ENCODE results near the gene ENTHD1.

Gene ENTHD1

DNA sequence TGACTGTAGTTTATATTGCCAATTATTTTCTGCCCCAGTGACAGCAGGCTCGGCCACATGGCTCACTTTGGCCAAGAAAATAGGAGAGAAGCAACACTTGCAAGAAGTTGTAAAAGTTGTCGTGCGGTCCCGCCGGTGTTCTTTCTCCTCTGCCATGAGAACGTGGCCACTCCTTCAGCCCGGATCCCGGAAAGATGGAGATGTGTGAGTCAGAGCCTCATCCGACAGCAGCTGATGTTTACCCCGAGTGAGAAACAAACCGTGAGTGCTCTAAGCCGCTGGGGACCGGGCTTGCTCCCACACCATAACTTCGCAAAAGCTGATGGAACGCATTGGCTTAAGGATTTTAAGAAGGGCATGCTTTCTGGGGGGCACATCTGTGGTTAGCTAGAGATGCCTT is 166.0 kb downstream of the ENTHD1 start:
- in situ Hi-C loops (cut with MboI; ENCODE audit: low pct_unique_long_range_greater_than_20kb, low sequenced_read_pairs): no loop called here
- no peak for DNase-seq

DNA sequence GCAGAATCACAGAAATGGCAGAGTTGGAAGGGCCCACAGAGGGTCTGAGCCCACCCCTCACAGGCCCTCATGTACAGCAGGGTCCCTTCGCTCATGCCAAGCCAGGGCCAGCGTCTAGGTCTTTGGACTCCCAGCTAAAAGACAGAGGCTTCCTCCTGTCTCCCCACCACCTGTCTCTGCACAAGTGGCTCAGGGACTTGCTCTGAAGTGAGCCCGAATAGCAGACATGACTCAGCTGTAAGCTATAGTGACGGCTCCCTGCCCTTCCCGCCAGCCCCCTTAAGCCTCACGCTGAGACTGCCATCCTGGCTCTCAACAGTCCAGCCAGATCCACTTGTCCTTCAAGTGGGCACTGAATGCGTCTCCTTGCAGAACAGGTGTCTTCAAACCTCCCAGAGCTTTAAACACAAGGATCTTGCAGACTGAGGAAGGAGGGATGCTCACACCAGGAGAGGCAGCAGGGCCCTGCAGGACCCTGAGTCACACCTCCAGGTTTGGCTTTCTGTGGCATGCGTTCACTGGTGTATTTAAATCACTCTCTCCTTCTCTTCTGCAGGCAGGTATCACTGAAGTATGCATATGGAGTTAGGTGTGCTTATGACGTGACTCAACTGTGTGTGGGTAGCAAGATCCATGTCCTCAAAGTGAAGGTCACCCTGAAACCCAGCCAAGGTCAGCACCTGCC is 168.1 kb downstream of the ENTHD1 start:
- in situ Hi-C loops (cut with MboI; ENCODE audit: low pct_unique_long_range_greater_than_20kb, low sequenced_read_pairs): no loop called here
- DNase-seq: no peak

DNA sequence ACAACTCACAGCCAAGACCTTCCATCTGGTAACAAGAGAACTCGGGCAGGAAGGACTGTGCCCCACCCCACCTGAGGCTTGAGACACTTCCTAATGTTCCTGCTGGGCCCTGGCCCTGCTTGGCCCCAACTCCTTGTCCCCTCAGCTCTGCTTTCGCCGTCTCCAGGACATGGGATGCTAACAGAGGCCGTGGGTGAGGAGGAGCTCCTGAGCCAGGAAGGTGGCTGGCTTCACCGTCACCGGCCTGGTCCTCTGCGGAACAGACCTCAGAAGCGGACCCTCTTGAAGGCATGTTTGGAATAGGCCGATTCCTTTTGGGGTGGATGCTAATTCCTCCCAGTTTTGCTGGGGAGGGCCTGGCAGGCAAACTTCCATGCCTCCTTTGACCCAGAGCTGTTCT is 168.7 kb downstream of the ENTHD1 start:
- no peak for DNase-seq
- in situ Hi-C loops (cut with MboI; ENCODE audit: low pct_unique_long_range_greater_than_20kb, low sequenced_read_pairs): no loop called here

DNA sequence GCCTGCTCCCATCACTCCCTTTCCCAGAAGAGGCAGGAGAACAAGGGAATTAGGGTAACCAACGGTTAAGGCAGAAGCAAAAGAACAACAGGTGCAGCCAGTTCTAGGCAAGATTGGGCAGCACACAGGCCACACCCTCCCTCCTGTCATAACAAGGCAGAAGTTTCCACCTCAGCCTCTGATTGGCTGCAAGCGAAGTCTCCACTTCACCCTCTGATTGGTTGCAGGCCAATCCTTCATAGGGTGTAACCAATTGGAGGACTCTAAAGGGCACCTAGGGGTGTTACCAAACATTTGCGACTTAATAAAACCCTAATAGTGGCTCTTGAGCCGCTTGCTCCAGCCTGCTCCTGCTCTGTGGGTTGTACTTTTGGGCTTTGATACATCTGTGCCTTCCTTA is 169.2 kb downstream of the ENTHD1 start:
- DNase-seq: no peak

DNA sequence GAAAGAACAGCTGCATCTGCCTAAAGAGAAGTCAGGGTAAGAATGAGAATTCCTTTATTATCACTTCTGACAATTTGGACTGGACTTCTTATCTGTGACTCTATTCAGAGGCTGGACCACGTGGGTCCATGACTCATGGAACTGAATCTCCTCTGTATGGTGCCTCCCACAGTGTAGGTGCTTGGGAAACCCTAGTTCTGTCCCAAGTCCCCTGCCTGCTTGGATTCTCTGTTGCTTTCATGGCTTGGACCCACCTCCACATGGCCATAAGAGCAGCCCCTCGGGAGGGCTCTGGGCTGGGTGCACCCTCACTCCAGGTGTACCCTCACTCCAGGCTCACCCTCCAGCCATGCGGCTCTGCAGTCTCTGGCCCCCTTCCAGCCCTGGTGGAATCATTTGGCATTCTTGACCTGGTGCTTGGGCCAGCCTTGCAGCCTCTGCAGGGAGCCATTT is 169.6 kb downstream of the ENTHD1 start:
- DNase-seq: no peak
- in situ Hi-C loops (cut with MboI; ENCODE audit: low pct_unique_long_range_greater_than_20kb, low sequenced_read_pairs): no loop called here

More for the DNA sequence above, 169.2 kb downstream of the ENTHD1 start:
- in situ Hi-C loops (cut with MboI; ENCODE audit: low pct_unique_long_range_greater_than_20kb, low sequenced_read_pairs): no loop called here

DNA sequence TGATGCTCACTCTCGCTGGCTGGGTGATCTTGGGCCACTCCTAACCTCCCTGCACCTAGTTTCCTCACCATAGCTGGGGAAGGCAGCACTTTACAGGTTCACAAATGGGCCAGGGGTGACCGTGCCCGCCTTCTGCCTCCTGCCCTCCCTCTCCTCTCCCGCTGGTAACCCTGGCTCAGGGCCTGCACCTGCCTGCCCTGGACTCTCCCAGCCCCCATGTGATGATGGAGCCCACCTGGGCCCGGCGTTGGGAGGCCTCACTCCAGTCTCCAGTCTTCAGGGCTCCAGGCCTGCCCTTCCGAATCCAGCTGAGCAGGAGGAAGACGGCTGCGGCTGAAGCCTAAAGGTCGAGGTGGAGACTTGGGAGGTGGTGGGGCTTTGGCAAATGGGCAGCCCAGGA is 170.1 kb downstream of the ENTHD1 start:
- in situ Hi-C loops (cut with MboI; ENCODE audit: low pct_unique_long_range_greater_than_20kb, low sequenced_read_pairs): no loop called here

DNA sequence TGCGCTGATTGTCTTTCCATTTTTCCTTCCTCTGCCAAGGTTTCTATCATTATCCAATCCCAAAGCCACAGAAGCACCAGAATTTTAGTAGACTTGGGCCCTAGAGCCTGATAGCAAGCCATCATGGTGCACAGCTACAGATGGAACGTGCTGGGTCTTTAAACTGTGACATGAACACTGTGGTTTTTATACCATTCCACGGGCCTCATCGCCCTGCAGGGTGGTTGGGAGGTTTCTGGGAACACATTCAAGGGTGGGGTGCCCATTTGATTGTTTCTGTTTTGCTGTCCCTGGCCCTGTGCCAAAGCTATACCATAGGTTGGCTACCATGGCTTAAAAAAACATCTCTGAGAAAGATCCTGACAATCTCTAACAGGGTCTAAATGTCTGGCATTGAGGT is 171.1 kb downstream of the ENTHD1 start:
- DNase-seq: no peak
- in situ Hi-C loops (cut with MboI; ENCODE audit: low pct_unique_long_range_greater_than_20kb, low sequenced_read_pairs): no loop called here

More for the DNA sequence above, 170.1 kb downstream of the ENTHD1 start:
- no peak for DNase-seq

DNA sequence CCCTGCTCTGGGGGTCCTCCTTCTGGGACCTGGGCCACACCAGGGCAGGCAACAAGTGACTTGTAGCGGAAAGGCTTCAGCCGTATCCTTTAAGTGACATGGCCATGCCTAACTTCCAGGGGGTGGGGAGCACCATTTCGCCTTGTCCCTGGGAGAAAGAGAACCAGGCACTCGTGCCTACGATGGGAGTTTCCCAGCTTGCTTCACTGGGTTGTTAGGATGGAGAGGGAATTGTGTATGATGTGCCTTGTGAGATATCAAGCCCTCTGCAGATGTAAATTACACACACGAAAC is 171.6 kb downstream of the ENTHD1 start:
- in situ Hi-C loops (cut with MboI; ENCODE audit: low pct_unique_long_range_greater_than_20kb, low sequenced_read_pairs): no loop called here
- no peak for DNase-seq

DNA sequence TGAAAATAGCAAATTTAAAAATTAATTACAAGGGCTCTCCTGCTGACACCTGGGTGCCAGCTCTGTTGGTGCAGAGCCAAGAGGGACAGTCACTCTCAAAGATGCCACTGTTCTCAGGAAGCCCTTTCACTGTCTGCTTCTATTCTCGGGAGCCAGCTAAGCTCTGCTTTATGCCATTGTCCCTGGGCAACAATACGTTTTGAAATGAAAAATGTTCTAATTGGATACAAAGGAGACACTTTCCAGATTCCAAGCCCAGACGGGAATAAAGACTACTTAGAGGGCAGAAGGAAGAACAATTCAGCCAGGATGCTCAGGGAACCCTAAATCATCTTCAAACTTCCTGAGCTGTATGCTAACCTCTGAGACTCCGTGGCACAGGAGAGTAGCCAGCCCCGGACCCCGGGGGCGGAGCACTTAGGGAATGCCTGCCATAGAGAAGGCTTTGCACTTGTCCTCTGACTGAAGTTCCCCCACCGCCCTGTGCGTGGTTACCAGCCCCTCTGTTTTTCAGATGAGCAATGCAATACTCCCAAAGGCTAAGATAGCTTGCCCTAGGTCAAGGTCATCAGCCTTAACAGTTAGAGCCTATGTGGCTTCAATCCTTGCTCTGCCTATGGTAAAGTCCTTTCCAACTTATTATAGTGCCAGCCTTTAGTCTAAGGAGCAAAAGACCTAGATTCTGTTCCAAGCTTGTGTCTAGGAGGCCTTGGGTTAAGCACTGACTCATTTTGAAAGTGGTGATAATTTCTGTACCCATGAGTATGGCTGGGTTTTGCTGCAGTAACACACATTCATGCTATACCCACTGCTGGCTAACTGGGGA is 172.1 kb downstream of the ENTHD1 start:
- in situ Hi-C loops (cut with MboI; ENCODE audit: low pct_unique_long_range_greater_than_20kb, low sequenced_read_pairs): no loop called here

DNA sequence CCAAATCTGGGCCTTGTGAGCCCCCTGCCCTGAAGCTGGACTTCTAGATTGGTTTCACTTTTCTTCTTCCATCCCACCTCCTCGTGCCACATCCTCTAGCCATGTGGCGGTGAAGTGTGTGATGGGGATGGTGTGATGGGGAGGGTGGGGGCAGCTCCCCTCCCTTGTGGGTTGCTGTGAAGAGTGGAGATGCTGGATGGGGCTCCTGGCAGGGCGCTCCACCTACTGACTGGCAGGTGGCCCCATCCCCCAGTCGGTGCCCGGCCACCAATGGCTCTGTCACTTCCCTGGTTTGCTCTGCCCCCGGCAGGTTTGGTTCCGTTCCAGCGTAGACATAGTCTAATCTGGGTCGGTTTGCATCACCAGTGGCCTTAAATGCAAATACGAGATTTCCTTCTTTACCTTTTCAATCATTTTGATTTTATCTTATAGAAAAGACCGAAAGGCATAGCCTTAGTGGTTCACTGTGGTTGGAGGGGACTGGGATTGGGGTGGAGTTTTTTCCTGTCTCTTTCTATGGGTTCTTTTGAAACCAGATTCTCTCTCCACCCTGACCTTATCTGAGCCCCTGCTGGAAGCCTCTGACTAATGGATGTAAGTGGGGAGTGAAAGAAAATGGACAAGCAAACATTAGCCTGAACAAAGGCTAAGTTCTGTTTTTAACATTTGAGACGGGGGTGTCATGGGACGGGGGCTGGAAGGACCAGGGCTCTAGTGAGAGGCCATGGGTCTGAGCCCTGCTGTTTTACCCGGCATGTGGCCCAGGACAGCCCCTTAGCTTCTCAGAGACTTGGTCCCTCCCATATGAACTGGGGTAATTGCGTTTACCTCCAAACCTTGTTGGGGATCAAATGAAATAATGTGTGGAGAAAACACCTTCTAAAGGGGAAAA is 173.8 kb downstream of the ENTHD1 start:
- in situ Hi-C loops (cut with MboI; ENCODE audit: low pct_unique_long_range_greater_than_20kb, low sequenced_read_pairs): no loop called here
- no peak for DNase-seq

More for the DNA sequence above, 172.1 kb downstream of the ENTHD1 start:
- no peak for DNase-seq

DNA sequence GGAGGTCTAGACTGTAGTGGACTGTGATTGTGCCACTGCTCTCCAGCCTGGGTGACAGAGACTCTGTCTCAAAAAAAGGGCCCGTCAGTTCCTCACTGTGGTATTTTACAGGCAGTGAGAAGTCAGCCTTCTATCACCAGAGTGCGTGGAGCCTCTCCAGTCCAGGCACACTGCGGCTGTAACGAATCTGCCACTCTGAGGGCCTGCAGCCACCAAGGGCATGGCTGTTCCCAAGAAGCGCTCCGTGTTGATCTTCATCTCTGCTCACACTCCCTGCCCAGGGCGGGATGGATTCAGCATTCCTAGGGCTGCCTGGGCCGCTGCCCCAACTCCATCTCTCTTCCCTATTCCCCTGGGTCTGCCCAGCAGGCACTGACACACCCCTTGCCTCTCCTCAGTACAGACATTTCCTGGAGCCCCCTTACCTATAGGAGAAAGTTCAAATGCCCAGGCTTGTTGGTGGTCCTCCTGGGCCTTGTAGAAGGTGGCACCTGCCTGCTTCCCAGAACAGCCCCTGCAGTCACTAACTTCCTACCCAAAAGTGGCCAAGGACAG is 174.6 kb downstream of the ENTHD1 start:
- no peak for DNase-seq
- in situ Hi-C loops (cut with MboI; ENCODE audit: low pct_unique_long_range_greater_than_20kb, low sequenced_read_pairs): no loop called here

DNA sequence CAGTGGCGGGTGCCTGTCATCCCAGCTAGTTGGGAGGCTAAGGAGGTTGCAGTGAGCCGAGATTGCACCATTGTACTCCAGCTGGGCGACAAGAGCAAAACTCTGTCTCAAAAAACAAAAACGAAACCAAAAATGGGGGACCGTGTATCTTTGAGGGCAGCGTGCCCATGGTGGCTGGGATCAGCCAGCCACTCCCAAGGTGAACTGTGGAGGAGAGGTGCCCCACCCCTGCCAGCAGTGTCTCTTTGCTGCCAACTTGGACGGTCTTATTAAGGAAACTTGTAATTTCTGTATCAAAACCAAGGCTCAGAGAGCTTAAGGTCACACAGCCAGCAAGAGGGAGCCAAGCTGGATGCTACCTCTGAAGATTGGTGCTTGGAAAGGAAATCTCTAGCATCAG is 175.4 kb downstream of the ENTHD1 start:
- no peak for DNase-seq
- in situ Hi-C loops (cut with MboI; ENCODE audit: low pct_unique_long_range_greater_than_20kb, low sequenced_read_pairs): no loop called here

DNA sequence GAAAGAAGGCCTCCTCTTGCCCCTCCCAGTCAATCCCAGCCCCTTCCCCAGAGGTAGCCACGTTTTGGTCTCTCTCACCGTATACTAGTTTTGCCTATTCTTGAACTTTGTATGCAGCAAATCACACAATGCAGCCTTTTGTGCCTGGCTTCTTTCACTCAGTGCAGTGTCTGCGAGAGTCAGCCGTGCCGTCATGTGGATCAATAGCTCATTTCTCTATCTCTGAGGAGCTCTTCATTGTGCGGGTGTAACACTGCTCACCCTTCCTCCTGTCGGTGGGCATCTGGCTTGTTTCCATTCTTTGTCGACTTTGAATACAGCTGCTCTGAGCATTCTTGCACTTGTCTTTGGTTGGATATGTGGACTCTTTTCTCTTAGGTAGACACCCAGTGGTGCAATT is 176.5 kb downstream of the ENTHD1 start:
- no peak for DNase-seq
- in situ Hi-C loops (cut with MboI; ENCODE audit: low pct_unique_long_range_greater_than_20kb, low sequenced_read_pairs): no loop called here

DNA sequence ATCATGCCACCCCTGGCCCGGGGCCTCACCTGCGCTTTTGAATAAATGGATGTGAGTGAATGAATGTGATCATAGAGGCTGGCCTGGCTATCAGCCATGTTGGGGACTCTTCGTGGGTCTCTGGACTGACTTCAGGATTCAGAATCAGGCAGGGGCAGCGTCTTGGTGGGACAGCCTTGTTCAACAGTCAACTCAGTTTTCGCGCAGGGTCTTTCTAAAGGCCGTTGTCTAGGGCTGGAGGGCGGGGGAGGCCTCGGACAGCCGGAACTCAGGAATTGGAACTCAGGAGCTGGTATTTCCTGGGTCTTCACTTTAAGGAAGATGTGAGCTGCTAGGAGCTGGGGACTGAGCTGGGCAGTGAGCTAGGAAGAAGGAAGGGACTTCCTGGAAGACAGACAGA is 177.0 kb downstream of the ENTHD1 start:
- DNase-seq: no peak
- in situ Hi-C loops (cut with MboI; ENCODE audit: low pct_unique_long_range_greater_than_20kb, low sequenced_read_pairs): no loop called here

DNA sequence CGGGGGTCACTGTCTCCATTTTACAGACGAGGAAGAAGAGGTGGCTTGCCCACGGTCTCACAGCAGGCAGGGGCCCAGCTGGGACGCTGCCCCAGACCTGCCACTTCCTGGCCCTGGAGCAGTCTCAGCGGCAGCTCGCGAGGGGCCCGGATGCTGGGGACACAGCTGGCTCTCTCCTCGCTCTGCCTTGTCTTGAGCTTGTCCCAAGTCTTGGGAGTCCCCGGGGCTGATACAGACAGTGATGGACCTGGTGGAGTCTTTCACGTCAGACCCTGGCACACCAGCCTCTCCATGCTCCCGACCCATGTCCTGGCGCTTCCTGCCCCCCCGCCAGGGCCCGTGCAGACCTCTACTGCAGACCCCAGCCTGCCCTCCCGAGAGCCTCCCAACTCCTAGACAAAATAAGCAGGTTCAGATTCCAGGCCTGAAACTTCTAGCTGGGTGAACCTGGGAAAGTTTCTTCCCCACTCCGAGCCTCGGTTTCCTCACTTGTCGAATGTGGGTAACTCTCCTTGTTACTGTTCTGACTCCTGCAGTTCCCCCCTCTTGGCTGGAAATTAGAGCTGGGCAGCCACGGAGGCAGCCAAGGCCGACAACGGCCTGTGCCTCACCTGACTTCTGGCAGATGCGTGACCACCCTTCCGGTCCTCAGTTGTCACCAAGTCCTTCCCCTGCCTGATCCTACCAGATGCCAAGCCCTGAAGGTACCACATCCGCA is 177.6 kb downstream of the ENTHD1 start:
- DNase-seq: no peak
- in situ Hi-C loops (cut with MboI; ENCODE audit: low pct_unique_long_range_greater_than_20kb, low sequenced_read_pairs): no loop called here

DNA sequence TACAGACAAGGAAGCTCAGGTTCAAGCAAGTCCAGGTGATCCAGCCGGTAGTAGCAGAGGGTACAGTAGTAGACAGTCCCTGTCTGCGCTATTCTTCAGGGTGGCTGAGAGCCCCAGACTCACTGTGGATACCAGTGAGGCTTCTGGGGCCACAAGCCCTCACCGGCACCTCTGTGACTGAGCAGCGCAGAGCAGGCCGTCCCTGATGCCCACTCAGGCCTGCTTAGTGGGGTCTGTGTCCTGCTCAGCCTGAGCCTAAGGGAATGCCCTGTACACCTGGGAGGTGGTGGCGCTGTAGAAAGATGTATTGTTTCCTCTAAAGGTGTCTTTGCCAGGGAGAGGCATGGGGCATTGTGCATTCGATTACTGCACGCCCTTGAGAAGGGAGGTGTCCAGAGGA is 179.2 kb downstream of the ENTHD1 start:
- in situ Hi-C loops (cut with MboI; ENCODE audit: low pct_unique_long_range_greater_than_20kb, low sequenced_read_pairs): no loop called here
- no peak for DNase-seq

DNA sequence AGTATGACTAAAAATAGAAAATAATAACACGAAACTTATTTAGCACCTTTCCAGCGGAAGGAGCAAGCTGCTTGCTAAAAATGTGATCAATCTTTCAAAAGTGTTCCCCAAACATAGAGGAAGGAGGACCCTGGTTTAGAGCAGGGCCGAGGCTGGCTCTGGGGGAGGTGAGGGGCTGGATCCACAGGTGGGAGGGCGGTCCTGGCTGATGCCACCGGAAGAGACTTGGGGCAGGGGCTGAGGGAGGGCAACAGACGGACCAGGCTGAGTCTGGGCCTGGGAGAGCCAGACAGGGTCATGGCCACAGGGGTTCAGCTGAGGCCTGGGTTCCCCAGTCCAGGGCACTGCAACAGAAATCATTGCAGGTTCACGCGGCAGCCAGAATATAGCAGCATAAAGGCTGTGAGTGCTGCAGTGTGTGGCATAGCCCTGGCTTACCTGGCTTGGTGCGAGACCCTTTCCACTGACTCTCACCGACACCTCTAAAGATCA is 179.7 kb downstream of the ENTHD1 start:
- in situ Hi-C loops (cut with MboI; ENCODE audit: low pct_unique_long_range_greater_than_20kb, low sequenced_read_pairs): no loop called here
- no peak for DNase-seq

DNA sequence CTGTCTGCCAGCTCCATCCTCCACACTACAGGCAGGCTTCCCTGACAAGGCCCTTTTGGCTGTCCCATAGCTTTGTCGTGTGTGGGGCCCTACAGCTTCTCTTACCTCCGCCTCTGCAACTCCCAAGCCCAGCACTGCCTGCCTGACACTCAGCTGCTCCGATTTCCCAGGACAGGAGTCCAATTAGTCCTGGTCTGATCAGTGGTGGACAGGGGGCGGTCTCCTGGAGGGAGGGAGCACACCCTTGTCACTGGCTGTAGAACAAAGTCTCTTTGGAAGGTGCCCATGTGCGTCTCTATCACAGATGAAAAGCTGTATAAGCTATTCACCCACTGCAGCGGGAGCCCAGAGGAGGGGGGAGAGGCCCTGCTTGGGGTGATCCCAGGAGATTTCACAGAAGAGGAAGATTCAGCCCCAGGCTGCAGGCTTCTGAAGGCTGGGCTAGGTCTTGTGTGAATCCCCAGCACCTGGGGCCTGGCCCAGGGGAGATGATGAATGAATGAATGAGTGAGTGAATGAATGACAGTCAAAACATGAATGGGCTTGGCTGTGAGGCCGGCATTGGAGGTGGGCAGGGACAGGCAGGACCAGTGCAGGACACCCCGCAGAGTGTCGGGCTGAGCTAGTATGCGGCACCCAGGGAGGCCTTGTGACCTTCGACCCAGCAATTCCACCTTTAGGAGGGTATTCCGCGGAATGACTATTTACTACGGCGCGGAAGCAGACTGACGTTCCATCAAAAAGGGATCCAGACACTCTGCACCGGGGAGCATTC is 180.6 kb downstream of the ENTHD1 start:
- DNase-seq: no peak

More for the DNA sequence above, 180.6 kb downstream of the ENTHD1 start:
- in situ Hi-C loops (cut with MboI; ENCODE audit: low pct_unique_long_range_greater_than_20kb, low sequenced_read_pairs): no loop called here
